Mesendoderm (in vitro differentiated cells): Measurements from ENCODE around the gene CT47C1.

ENCODE experiments used
- DNase-seq: peaks from one replicate; pipeline ENCODE4 v3.0.0; 2013
- H2AK5ac ChIP-seq: 2 replicates; pipeline ENCODE4 v1.6.1; 2013; ENCODE audit warnings: low read length, inconsistent platforms
- H2BK120ac ChIP-seq: 2 replicates; pipeline ENCODE4 v1.6.1; 2013; ENCODE audit warnings: low read depth, mild to moderate bottlenecking, low read length, moderate library complexity, mixed read lengths
- H2BK15ac ChIP-seq: replicated peaks from 2 replicates; pipeline ENCODE4 v1.6.1; 2013; ENCODE audit warnings: low read depth, mild to moderate bottlenecking, moderate library complexity
- H2BK5ac ChIP-seq: 2 replicates; pipeline ENCODE4 v1.6.1; 2013; ENCODE audit warnings: low read length, inconsistent platforms
- H3K18ac ChIP-seq: 2 replicates; pipeline ENCODE4 v1.6.1; 2013; ENCODE audit warnings: mild to moderate bottlenecking, low read length, mixed read lengths
- H3K23ac ChIP-seq: one replicate; pipeline ENCODE4 v1.6.1; 2013; ENCODE audit warnings: low read length
- H3K27ac ChIP-seq: 2 replicates; pipeline ENCODE4 v1.5.1; 2013; ENCODE audit warnings: low read depth, mild to moderate bottlenecking, inconsistent platforms, low read length, moderate library complexity
- H3K27me3 ChIP-seq: 2 replicates; pipeline ENCODE4 v1.6.1; 2013; ENCODE audit warnings: low read length, control low read depth, mild to moderate bottlenecking, inconsistent platforms; ENCODE audit not compliant: insufficient read depth, poor library complexity
- H3K36me3 ChIP-seq: 2 replicates; pipeline ENCODE4 v1.6.1; 2013; ENCODE audit warnings: low read length, inconsistent platforms; ENCODE audit not compliant: control insufficient read depth, insufficient read depth
- H3K4ac ChIP-seq: one replicate; pipeline ENCODE4 v1.6.1; 2013; ENCODE audit warnings: low read depth, mild to moderate bottlenecking, low read length, moderate library complexity
- H3K4me1 ChIP-seq: 2 replicates; pipeline ENCODE4 v1.6.1; 2013; ENCODE audit warnings: low read depth, low read length, inconsistent platforms; ENCODE audit not compliant: control insufficient read depth
- H3K4me2 ChIP-seq: 2 replicates; pipeline ENCODE4 v1.6.1; 2013; ENCODE audit warnings: low read length
- H3K4me3 ChIP-seq: 2 replicates; pipeline ENCODE4 v1.5.1; 2013; ENCODE audit warnings: mild to moderate bottlenecking, low read length
- H3K56ac ChIP-seq: one replicate; pipeline ENCODE4 v1.6.1; 2013; ENCODE audit warnings: low read length
- H3K79me1 ChIP-seq: 2 replicates; pipeline ENCODE4 v1.6.1; 2013; ENCODE audit warnings: low read length, inconsistent platforms
- H3K79me2 ChIP-seq: 2 replicates; pipeline ENCODE4 v1.6.1; 2013; ENCODE audit warnings: mild to moderate bottlenecking, low read length; ENCODE audit not compliant: control insufficient read depth, insufficient read depth
- H3K9ac ChIP-seq: 2 replicates; pipeline ENCODE4 v1.6.1; 2013; ENCODE audit warnings: low read length, inconsistent platforms
- H4K5ac ChIP-seq: one replicate; pipeline ENCODE4 v1.6.1; 2013; ENCODE audit warnings: low read length
- H4K8ac ChIP-seq: one replicate; pipeline ENCODE4 v1.6.1; 2013; ENCODE audit warnings: low read depth, mild to moderate bottlenecking, control low read depth, low read length, moderate library complexity
- WGBS: extraction: QIAGEN DNeasy Blood & Tissue Kit; methylation state at CpG from one replicate; pipeline ENCODE4 v1.1.7; 2013; ENCODE audit warnings: low lambda C conversion rate, missing lambda C conversion rate; ENCODE audit not compliant: insufficient coverage; ENCODE audit errors: extremely low coverage; 5-methylcytosine and 5-hydroxymethylcytosine counted together

Gene CT47C1

GRCh38 chrX:119073911-119074310 lies 1.1 kb downstream of the CT47C1 start:
- Histone ChIP-seq H3K4ac (no peak overlapping the region), H4K8ac (no peak overlapping the region), H2AK5ac (no peak overlapping the region), H3K36me3 (no peaks in the 10 kb centered on the region), H2BK15ac (no peak overlapping the region), H4K5ac (no peak overlapping the region), H2BK120ac (no peak overlapping the region), H3K18ac (no peak overlapping the region), H3K56ac (no peak overlapping the region), H3K9ac (no peak overlapping the region), H2BK5ac (no peak overlapping the region), H3K27me3 (no peaks in the 10 kb centered on the region), H3K79me1 (no peaks in the 10 kb centered on the region), H3K4me2 (no peak overlapping the region), H3K79me2 (no peaks in the 10 kb centered on the region), H3K4me1 (no peaks in the 10 kb centered on the region), H3K23ac (no peak overlapping the region), H3K27ac (no peak overlapping the region), H3K4me3 (no peak overlapping the region)
- no peak for DNase-seq
- no CpG with 5 or more reads among the region's 19 CpGs for WGBS

- no peak for DNase-seq
- Histone ChIP-seq H3K18ac (no peak overlapping the region), H3K9ac (no peak overlapping the region), H3K56ac (no peak overlapping the region), H3K23ac (no peak overlapping the region), H3K36me3 (no peaks in the 10 kb centered on the region), H2AK5ac (no peak overlapping the region), H3K4me1 (no peaks in the 10 kb centered on the region), H3K79me1 (no peaks in the 10 kb centered on the region), H4K5ac (no peak overlapping the region), H3K4ac (no peak overlapping the region), H4K8ac (no peak overlapping the region), H2BK15ac (no peak overlapping the region), H3K4me3 (no peak overlapping the region), H3K27me3 (no peaks in the 10 kb centered on the region), H3K4me2 (no peak overlapping the region), H2BK120ac (no peak overlapping the region), H3K79me2 (no peaks in the 10 kb centered on the region), H2BK5ac (no peak overlapping the region), H3K27ac (no peak overlapping the region)
- WGBS = no CpG with 5 or more reads among the region's 3 CpGs
Observed at GRCh38 chrX:119075270-119076025, 2.7 kb downstream of the CT47C1 start.

GRCh38 chrX:119082278-119082677 lies 9.5 kb downstream of the CT47C1 start:
- no peak overlapping the region for H2BK15ac ChIP-seq
- no peak overlapping the region for H4K5ac ChIP-seq
- H2BK5ac ChIP-seq = no peak overlapping the region
- H3K27me3 ChIP-seq = no peaks in the 10 kb centered on the region
- DNase-seq = no peak
- no peaks in the 10 kb centered on the region for H3K79me2 ChIP-seq
- no peaks in the 10 kb centered on the region for H3K79me1 ChIP-seq
- no peak overlapping the region for H2BK120ac ChIP-seq
- no peak overlapping the region for H3K23ac ChIP-seq
- H3K4ac ChIP-seq = no peak overlapping the region
- no peaks in the 10 kb centered on the region for H3K4me1 ChIP-seq
- H4K8ac ChIP-seq = no peak overlapping the region
- no peak overlapping the region for H2AK5ac ChIP-seq
- H3K56ac ChIP-seq = no peak overlapping the region
- no peak overlapping the region for H3K9ac ChIP-seq
- H3K4me2 ChIP-seq = no peak overlapping the region
- no peak overlapping the region for H3K4me3 ChIP-seq
- no CpG with 5 or more reads among the region's 1 CpG for WGBS
- H3K27ac ChIP-seq = no peak overlapping the region
- no peak overlapping the region for H3K18ac ChIP-seq
- no peaks in the 10 kb centered on the region for H3K36me3 ChIP-seq

- H2BK15ac ChIP-seq = no peak overlapping the region
- H3K27me3 ChIP-seq = no peaks in the 10 kb centered on the region
- no peak overlapping the region for H3K27ac ChIP-seq
- H3K4ac ChIP-seq = no peak overlapping the region
- no peaks in the 10 kb centered on the region for H3K36me3 ChIP-seq
- H3K9ac ChIP-seq = no peak overlapping the region
- H3K4me2 ChIP-seq = no peak overlapping the region
- no CpG with 5 or more reads among the region's 3 CpGs for WGBS
- no peaks in the 10 kb centered on the region for H3K4me1 ChIP-seq
- H3K23ac ChIP-seq = no peak overlapping the region
- H3K79me2 ChIP-seq = no peaks in the 10 kb centered on the region
- no peak overlapping the region for H4K8ac ChIP-seq
- no peaks in the 10 kb centered on the region for H3K79me1 ChIP-seq
- no peak for DNase-seq
- no peak overlapping the region for H2AK5ac ChIP-seq
- H3K18ac ChIP-seq = no peak overlapping the region
- no peak overlapping the region for H2BK5ac ChIP-seq
- H3K4me3 ChIP-seq = no peak overlapping the region
- no peak overlapping the region for H4K5ac ChIP-seq
- no peak overlapping the region for H3K56ac ChIP-seq
- no peak overlapping the region for H2BK120ac ChIP-seq
Observed at GRCh38 chrX:119084766-119085165, 12.0 kb downstream of the CT47C1 start.

- Histone ChIP-seq H3K79me1 (no peaks in the 10 kb centered on the region), H3K36me3 (no peaks in the 10 kb centered on the region), H3K79me2 (no peaks in the 10 kb centered on the region), H2BK15ac (no peak overlapping the region), H2BK5ac (no peak overlapping the region), H3K18ac (no peak overlapping the region), H3K9ac (no peak overlapping the region), H4K5ac (no peak overlapping the region), H3K4me3 (no peak overlapping the region), H3K23ac (no peak overlapping the region), H4K8ac (no peak overlapping the region), H2BK120ac (no peak overlapping the region), H3K4ac (no peak overlapping the region), H3K27me3 (no peaks in the 10 kb centered on the region), H3K56ac (no peak overlapping the region), H3K4me2 (no peak overlapping the region), H3K4me1 (no peaks in the 10 kb centered on the region), H2AK5ac (no peak overlapping the region), H3K27ac (no peak overlapping the region)
- no CpG with 5 or more reads among the region's 1 CpG for WGBS
- no peak for DNase-seq
Observed at GRCh38 chrX:119087121-119087520, 14.3 kb downstream of the CT47C1 start.

- DNase-seq = no peak
- Histone ChIP-seq H4K5ac (no peak overlapping the region), H3K79me2 (no peaks in the 10 kb centered on the region), H3K79me1 (no peaks in the 10 kb centered on the region), H3K23ac (no peak overlapping the region), H3K4me3 (no peak overlapping the region), H2BK120ac (no peak overlapping the region), H3K27me3 (no peaks in the 10 kb centered on the region), H2BK5ac (no peak overlapping the region), H3K27ac (no peak overlapping the region), H3K9ac (no peak overlapping the region), H3K4ac (no peak overlapping the region), H4K8ac (no peak overlapping the region), H3K18ac (no peak overlapping the region), H2AK5ac (no peak overlapping the region), H3K36me3 (no peaks in the 10 kb centered on the region), H3K56ac (no peak overlapping the region), H3K4me1 (no peaks in the 10 kb centered on the region), H2BK15ac (no peak overlapping the region), H3K4me2 (no peak overlapping the region)
- WGBS = no CpG with 5 or more reads among the region's 1 CpG
Observed at GRCh38 chrX:119089619-119090018, 16.8 kb downstream of the CT47C1 start.
